ENCODE data around the gene ZNF385B. TPM values are rescaled to one million over a fixed set of nuclear protein-coding genes. Genes with fewer than 3 reads are reported as not detected.

ZNF385B gene
- polyA plus RNA-seq, 1 donor (not counting 4 experiments of a cell fraction or from before 2014, with no cell fraction given): 0.17 TPM

DNA sequence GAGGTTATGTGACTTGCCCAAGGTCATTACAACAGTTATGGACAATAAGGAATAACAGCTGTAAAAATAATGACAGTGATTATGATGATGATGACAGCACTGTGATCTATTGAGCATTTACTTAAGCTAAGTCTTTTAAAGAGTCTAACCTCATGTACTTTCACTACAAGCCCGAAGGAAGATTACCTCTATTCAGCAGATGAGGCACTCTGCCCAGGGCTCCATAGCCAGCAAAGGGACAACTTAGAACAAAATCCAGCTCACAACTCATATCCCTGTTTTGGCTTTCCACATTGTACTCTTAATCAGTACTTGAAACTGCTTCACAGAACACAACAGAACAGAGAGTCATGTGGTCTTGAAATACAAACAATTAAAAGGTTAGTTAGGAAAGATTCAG is 290.2 kb downstream of the ZNF385B start:
- Histone ChIP-seq H3K27me3 (ENCODE audit: control insufficient read depth, extremely low read depth, insufficient read depth, low read length) (no peaks in the 10 kb centered on the region), H3K4me2 (ENCODE audit: control insufficient read depth, extremely low read depth, insufficient read depth, low read depth, low read length) (no peak overlapping the region), H3K4me3 (ENCODE audit: control insufficient read depth in 2 of 3, extremely low read depth in 1 of 3, insufficient read depth in 2 of 3, low read depth in 1 of 3, low read length in 3 of 3) (no peak overlapping the region), H3K9me3 (ENCODE audit: control insufficient read depth, low read depth, low read length) (no peaks in the 10 kb centered on the region), H3K36me3 (ENCODE audit: control insufficient read depth in 2 of 2, extremely low read depth in 1 of 2, insufficient read depth in 2 of 2, low read length in 2 of 2) (no peaks in the 10 kb centered on the region), H3K79me2 (ENCODE audit: control insufficient read depth, insufficient read depth, low read length) (no peaks in the 10 kb centered on the region), H3K4me1 (ENCODE audit: control insufficient read depth, extremely low read depth, insufficient read depth, low read length) (peaks cover 2% of the 10 kb centered on the region), H4K20me1 (ENCODE audit: control insufficient read depth, extremely low read depth, insufficient read depth, low read length) (no peaks in the 10 kb centered on the region), H2AFZ (ENCODE audit: control insufficient read depth, low read length) (no peak overlapping the region), H3K27ac (ENCODE audit: control insufficient read depth, insufficient read depth, low read length) (no peak overlapping the region), H3K9me1 (ENCODE audit: control insufficient read depth, extremely low read depth, insufficient read depth, low read length) (no peaks in the 10 kb centered on the region), H3K9ac (ENCODE audit: control insufficient read depth, extremely low read depth, insufficient read depth, low read length) (no peak overlapping the region)
- dilution Hi-C loops (cut with MboI; ENCODE audit: extremely low pct_ligation_motif_present, low sequenced_read_pairs): no loop called here
- no peak for DNase-seq (ENCODE audit: low read depth, low spot score)
- FAIRE-seq: no peak
- TF ChIP-seq, protein P1, sequence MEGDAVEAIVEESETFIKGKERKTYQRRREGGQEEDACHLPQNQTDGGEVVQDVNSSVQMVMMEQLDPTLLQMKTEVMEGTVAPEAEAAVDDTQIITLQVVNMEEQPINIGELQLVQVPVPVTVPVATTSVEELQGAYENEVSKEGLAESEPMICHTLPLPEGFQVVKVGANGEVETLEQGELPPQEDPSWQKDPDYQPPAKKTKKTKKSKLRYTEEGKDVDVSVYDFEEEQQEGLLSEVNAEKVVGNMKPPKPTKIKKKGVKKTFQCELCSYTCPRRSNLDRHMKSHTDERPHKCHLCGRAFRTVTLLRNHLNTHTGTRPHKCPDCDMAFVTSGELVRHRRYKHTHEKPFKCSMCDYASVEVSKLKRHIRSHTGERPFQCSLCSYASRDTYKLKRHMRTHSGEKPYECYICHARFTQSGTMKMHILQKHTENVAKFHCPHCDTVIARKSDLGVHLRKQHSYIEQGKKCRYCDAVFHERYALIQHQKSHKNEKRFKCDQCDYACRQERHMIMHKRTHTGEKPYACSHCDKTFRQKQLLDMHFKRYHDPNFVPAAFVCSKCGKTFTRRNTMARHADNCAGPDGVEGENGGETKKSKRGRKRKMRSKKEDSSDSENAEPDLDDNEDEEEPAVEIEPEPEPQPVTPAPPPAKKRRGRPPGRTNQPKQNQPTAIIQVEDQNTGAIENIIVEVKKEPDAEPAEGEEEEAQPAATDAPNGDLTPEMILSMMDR (optimal IDR thresholded peaks at IDR 0.05 in 1 of 3, IDR thresholded peaks at IDR 0.05 in 1 of 3, conservative IDR thresholded peaks at IDR 0.05 in 1 of 3; ENCODE audit: extremely low read depth in 1 of 3, insufficient read depth in 2 of 3, low read length in 3 of 3): no peak
- TF ChIP-seq EZH2 (IDR thresholded peaks at IDR 0.05; ENCODE audit: low read length): no peak

DNA sequence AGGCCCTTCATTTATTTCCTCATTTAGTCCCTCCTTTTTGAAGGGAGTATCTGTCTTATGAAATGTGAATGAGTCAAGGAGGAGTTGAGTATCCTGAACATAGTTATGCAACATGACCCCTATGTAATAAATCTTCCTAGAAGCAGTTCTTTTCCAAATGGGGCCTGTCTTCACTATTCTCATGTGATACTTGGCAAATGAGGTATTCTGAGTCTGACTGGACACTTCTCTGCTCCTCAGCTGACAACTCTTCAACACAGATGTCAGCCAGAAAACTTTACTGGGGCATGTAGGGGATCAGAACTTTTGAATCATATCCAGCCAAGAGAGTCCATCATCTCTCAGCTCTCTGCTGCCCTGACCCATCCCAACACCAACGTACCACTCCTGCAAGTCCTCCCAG is 291.6 kb downstream of the ZNF385B start:
- no peak overlapping the region for H3K9ac ChIP-seq (ENCODE audit: control insufficient read depth, extremely low read depth, insufficient read depth, low read length)
- no peaks in the 10 kb centered on the region for H3K9me3 ChIP-seq (ENCODE audit: control insufficient read depth, low read depth, low read length)
- no peak overlapping the region for H2AFZ ChIP-seq (ENCODE audit: control insufficient read depth, low read length)
- no peak for DNase-seq (ENCODE audit: low read depth, low spot score)
- no peaks in the 10 kb centered on the region for H3K9me1 ChIP-seq (ENCODE audit: control insufficient read depth, extremely low read depth, insufficient read depth, low read length)
- H4K20me1 ChIP-seq (ENCODE audit: control insufficient read depth, extremely low read depth, insufficient read depth, low read length): no peaks in the 10 kb centered on the region
- H3K4me1 ChIP-seq (ENCODE audit: control insufficient read depth, extremely low read depth, insufficient read depth, low read length): peaks cover 2% of the 10 kb centered on the region
- no peaks in the 10 kb centered on the region for H3K79me2 ChIP-seq (ENCODE audit: control insufficient read depth, insufficient read depth, low read length)
- TF ChIP-seq, protein P1 (optimal IDR thresholded peaks at IDR 0.05 in 1 of 3, IDR thresholded peaks at IDR 0.05 in 1 of 3, conservative IDR thresholded peaks at IDR 0.05 in 1 of 3; ENCODE audit: extremely low read depth in 1 of 3, insufficient read depth in 2 of 3, low read length in 3 of 3): no peak
- no peak for TF ChIP-seq EZH2 (IDR thresholded peaks at IDR 0.05; ENCODE audit: low read length)
- no peak overlapping the region for H3K4me3 ChIP-seq (ENCODE audit: control insufficient read depth in 2 of 3, extremely low read depth in 1 of 3, insufficient read depth in 2 of 3, low read depth in 1 of 3, low read length in 3 of 3)
- no peaks in the 10 kb centered on the region for H3K36me3 ChIP-seq (ENCODE audit: control insufficient read depth in 2 of 2, extremely low read depth in 1 of 2, insufficient read depth in 2 of 2, low read length in 2 of 2)
- no peaks in the 10 kb centered on the region for H3K27me3 ChIP-seq (ENCODE audit: control insufficient read depth, extremely low read depth, insufficient read depth, low read length)
- no peak overlapping the region for H3K4me2 ChIP-seq (ENCODE audit: control insufficient read depth, extremely low read depth, insufficient read depth, low read depth, low read length)
- dilution Hi-C loops (cut with MboI; ENCODE audit: extremely low pct_ligation_motif_present, low sequenced_read_pairs): no loop called here
- no peak overlapping the region for H3K27ac ChIP-seq (ENCODE audit: control insufficient read depth, insufficient read depth, low read length)
- no peak for FAIRE-seq
